ENCODE data around the gene TRIO.
"Not testable (repeated sequence)": the region's sequence is repeated elsewhere in the genome, so short reads cannot be mapped to it uniquely, and the experiment has no call there.

TRIO gene

GRCh38 chr5:14185326-14186058, 42.4 kb downstream of the TRIO start:
- DNase-seq (ENCODE audit: low read depth in 2 of 2) = no peak

GRCh38 chr5:14186059-14186830, 43.1 kb downstream of the TRIO start:
- DNase-seq (ENCODE audit: low read depth in 2 of 2) = no peak

GRCh38 chr5:14187157-14187556, 44.0 kb downstream of the TRIO start:
- DNase-seq (ENCODE audit: low read depth in 2 of 2) = no peak

GRCh38 chr5:14187660-14188059, 44.5 kb downstream of the TRIO start:
- no peak for DNase-seq (ENCODE audit: low read depth in 2 of 2)

- DNase-seq (ENCODE audit: low read depth in 2 of 2) = no peak
Measured at GRCh38 chr5:14188778-14189177, 45.6 kb downstream of the TRIO start.

GRCh38 chr5:14189680-14190079, 46.5 kb downstream of the TRIO start:
- DNase-seq (ENCODE audit: low read depth in 2 of 2) = no peak

- DNase-seq (ENCODE audit: low read depth in 2 of 2) = no peak
Measured at GRCh38 chr5:14190194-14191164, 47.3 kb downstream of the TRIO start.

GRCh38 chr5:14191325-14191724, 48.2 kb downstream of the TRIO start:
- DNase-seq (ENCODE audit: low read depth in 2 of 2) = no peak

- DNase-seq (ENCODE audit: low read depth in 2 of 2) = no peak
Measured at GRCh38 chr5:14193496-14193895, 50.4 kb downstream of the TRIO start.

- DNase-seq (ENCODE audit: low read depth in 2 of 2) = no peak
Measured at GRCh38 chr5:14195588-14195987, 52.4 kb downstream of the TRIO start.

- DNase-seq (ENCODE audit: low read depth in 2 of 2) = no peak
Measured at GRCh38 chr5:14197056-14197455, 53.9 kb downstream of the TRIO start.

GRCh38 chr5:14199902-14200301, 56.8 kb downstream of the TRIO start:
- DNase-seq (ENCODE audit: low read depth in 2 of 2) = no peak

- no peak for DNase-seq (ENCODE audit: low read depth in 2 of 2)
Measured at GRCh38 chr5:14200312-14200990, 57.3 kb downstream of the TRIO start.

GRCh38 chr5:14201325-14202045, 58.3 kb downstream of the TRIO start:
- no peak for DNase-seq (ENCODE audit: low read depth in 2 of 2)

- DNase-seq (ENCODE audit: low read depth in 2 of 2) = no peak
Measured at GRCh38 chr5:14202462-14202861, 59.3 kb downstream of the TRIO start.

GRCh38 chr5:14204011-14204670, 61.0 kb downstream of the TRIO start:
- DNase-seq (ENCODE audit: low read depth in 2 of 2) = no peak

- no peak for DNase-seq (ENCODE audit: low read depth in 2 of 2)
Measured at GRCh38 chr5:14204785-14205321, 61.7 kb downstream of the TRIO start.

GRCh38 chr5:14206028-14206725, 63.0 kb downstream of the TRIO start:
- DNase-seq (ENCODE audit: low read depth in 2 of 2) = no peak

- not testable (repeated sequence) for DNase-seq (ENCODE audit: low read depth in 2 of 2)
Measured at GRCh38 chr5:14207428-14207827, 64.3 kb downstream of the TRIO start.
